Vagina (tissue), 2 donors: ENCODE results near the gene SLC16A10. TPM values are rescaled to one million over a fixed set of nuclear protein-coding genes. Genes with fewer than 3 reads are reported as not detected.

Source experiments
- DNase-seq, 2 donors: peaks; one replicate each; pipeline ENCODE4 v3.0.0-alpha.2; 2017; ENCODE audit errors: extremely low spot score in 2 of 2
- H3K27ac ChIP-seq: fragments of 200-600 bp; sonication (generic); one replicate; pipeline ENCODE4 v1.5.1; 2019
- H3K27me3 ChIP-seq: fragments of 200-600 bp; sonication (generic); one replicate; pipeline ENCODE4 v1.5.1; 2019
- H3K36me3 ChIP-seq, 2 donors: fragments of 200-600 bp; sonication (generic); one replicate each; pipeline ENCODE4 v1.5.1; 2017 to 2019
- H3K4me1 ChIP-seq: fragments of 200-600 bp; sonication (generic); one replicate; pipeline ENCODE4 v1.5.1; 2019
- H3K4me3 ChIP-seq, 2 donors: fragments of 200-600 bp; sonication (generic); 1 replicate in 1 of 2; 2 replicates in 1 of 2; pipeline ENCODE4 v1.5.1; 2016 to 2019
- H3K9me3 ChIP-seq: fragments of 200-600 bp; sonication (generic); one replicate; pipeline ENCODE4 v1.5.1; 2019
- POLR2A ChIP-seq, 2 donors: fragments of 450-650 bp; IDR thresholded peaks; one replicate each; pipeline ENCODE4 v1.6.1; 2017; ENCODE audit warnings: antibody characterized with exemption in 2 of 2, mild to moderate bottlenecking in 2 of 2, moderate library complexity in 2 of 2
- POLR2AphosphoS5 ChIP-seq, 2 donors: sonication (generic); formaldehyde crosslinking; IDR thresholded peaks; one replicate each; pipeline ENCODE4 v1.9.0; 2017; ENCODE audit warnings: antibody characterized with exemption in 2 of 2, mild to moderate bottlenecking in 2 of 2, low read depth in 1 of 2; ENCODE audit not compliant: insufficient read depth in 1 of 2
- intact Hi-C: fragments of 100-400 bp; cut with DNase I; formaldehyde crosslinking; loops from one replicate; pipeline ENCODE4 v1.15.1; 2023
- total RNA-seq: library from RNA; depleted of rRNA; stranded (reverse); fragments of >200 nt; gene quantifications from one replicate; pipeline ENCODE4 v1.2.3, GENCODE V29; 2016
- TF ChIP-seq, protein P1 (sequence below), 3 experiments: fragments of 450-650 bp in 2 of 3; fragments of 200-600 bp in 1 of 3; sonication (generic) in 1 of 3; IDR thresholded peaks; one replicate each; pipeline ENCODE4 v1.5.1; 2017 to 2019; ENCODE audit warnings: antibody characterized with exemption in 3 of 3, mild to moderate bottlenecking in 2 of 3, moderate library complexity in 2 of 3

The SLC16A10 gene
- total RNA-seq, 1 donor from 2014 or later, result 5.4 TPM

DNA sequence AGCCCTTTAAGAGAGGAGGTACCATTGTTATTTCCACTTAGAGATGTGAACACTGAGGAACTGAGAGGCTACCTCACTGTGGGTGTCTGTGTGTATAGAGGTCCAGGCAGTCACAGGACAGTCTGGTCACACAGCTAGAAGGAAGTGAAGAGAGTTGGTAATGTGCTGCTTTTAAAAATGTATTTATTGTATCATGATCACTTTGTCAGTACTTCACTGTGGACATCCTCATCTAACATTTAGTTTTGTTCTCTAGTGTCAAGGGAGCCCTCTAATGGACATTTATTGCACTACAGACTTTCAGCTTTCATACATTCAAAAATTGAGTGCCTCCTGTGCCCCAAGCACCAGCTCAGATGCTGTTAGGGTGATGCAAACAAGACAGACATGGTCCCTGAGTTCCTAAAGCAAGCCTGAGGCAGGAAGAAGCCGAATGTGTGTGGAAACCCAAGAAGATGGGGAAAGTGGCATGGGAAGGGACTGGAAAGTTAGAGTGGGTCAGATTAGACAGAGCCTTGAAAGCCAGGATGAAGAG lies 123.0 kb downstream of the SLC16A10 start:
- Histone ChIP-seq H3K27me3 (no peaks in the 10 kb centered on the region), H3K9me3 (no peaks in the 10 kb centered on the region), H3K27ac (no peak overlapping the region), H3K4me3 (no peak overlapping the region), H3K4me1 (no peaks in the 10 kb centered on the region), H3K36me3 (no peaks in the 10 kb centered on the region)
- TF ChIP-seq, protein P1, sequence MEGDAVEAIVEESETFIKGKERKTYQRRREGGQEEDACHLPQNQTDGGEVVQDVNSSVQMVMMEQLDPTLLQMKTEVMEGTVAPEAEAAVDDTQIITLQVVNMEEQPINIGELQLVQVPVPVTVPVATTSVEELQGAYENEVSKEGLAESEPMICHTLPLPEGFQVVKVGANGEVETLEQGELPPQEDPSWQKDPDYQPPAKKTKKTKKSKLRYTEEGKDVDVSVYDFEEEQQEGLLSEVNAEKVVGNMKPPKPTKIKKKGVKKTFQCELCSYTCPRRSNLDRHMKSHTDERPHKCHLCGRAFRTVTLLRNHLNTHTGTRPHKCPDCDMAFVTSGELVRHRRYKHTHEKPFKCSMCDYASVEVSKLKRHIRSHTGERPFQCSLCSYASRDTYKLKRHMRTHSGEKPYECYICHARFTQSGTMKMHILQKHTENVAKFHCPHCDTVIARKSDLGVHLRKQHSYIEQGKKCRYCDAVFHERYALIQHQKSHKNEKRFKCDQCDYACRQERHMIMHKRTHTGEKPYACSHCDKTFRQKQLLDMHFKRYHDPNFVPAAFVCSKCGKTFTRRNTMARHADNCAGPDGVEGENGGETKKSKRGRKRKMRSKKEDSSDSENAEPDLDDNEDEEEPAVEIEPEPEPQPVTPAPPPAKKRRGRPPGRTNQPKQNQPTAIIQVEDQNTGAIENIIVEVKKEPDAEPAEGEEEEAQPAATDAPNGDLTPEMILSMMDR (IDR thresholded peaks at IDR 0.05), result peak in 1 of 3 experiments; percentile 47
- no peak for TF ChIP-seq POLR2AphosphoS5 (IDR thresholded peaks at IDR 0.05; ENCODE audit: insufficient read depth in 1 of 2, low read depth in 1 of 2)
- intact Hi-C loops, result no loop called here
- no peak for DNase-seq

DNA sequence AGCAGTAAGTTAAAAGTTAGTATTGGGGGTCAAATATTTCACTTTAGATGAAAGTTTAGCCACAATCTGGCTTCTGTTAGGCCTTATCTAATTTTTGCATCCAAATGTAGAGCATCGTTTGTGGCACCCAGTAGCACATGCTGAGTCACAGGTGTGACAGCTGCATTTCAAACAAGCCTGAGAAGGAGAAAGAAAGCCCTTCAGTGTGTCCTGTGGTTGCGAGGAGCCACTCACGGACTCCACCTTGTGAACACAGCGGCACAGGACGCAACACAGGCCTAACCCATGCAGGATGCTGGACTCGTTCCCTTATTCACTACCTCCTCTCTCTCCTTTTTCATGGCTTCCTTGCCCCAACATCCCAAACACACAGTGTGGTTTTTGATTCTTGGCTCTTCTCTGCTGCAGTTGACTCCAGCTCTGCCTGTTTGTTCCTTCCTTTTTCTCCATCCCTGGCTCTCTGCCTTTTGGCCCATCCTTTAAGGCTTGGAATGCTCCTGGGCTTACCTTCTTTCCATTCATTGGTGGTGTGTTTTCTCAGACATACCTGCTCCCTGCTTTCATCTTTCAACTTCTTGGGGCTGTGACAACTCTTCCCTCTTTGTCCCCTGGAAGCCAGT lies 124.2 kb downstream of the SLC16A10 start:
- Histone ChIP-seq H3K36me3 (no peaks in the 10 kb centered on the region), H3K9me3 (no peaks in the 10 kb centered on the region), H3K4me3 (no peak overlapping the region), H3K27me3 (no peaks in the 10 kb centered on the region), H3K4me1 (no peaks in the 10 kb centered on the region), H3K27ac (no peak overlapping the region)
- TF ChIP-seq, protein P1 (IDR thresholded peaks at IDR 0.05), result no peak
- no peak for TF ChIP-seq POLR2A (IDR thresholded peaks at IDR 0.05)
- no peak for TF ChIP-seq POLR2AphosphoS5 (IDR thresholded peaks at IDR 0.05; ENCODE audit: insufficient read depth in 1 of 2, low read depth in 1 of 2)
- DNase-seq, result no peak
- intact Hi-C loops, result no loop called here

DNA sequence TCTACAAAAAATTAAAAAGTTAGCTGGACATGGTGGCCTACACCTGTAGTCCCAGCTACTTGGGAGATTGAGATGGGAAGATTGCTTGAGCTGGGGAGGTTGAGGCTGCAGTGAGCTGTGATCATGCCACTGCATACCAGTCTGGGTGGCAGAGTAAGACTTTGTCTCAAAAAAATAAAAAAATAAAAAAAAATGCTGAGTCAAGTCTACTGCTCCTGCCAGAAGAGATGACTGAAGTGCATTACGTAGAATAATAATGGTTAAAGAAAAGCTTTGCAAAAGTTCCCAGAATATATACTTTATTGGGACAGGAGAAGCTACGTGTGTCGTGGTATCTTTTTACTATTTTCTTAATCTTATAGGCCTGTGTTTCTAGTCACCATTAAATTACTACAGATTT lies 125.3 kb downstream of the SLC16A10 start:
- TF ChIP-seq POLR2AphosphoS5 (IDR thresholded peaks at IDR 0.05; ENCODE audit: insufficient read depth in 1 of 2, low read depth in 1 of 2), result no peak
- no peak for TF ChIP-seq POLR2A (IDR thresholded peaks at IDR 0.05)
- TF ChIP-seq, protein P1 (IDR thresholded peaks at IDR 0.05), result no peak
- no peak overlapping the region for H3K4me3 ChIP-seq
- H3K27me3 ChIP-seq, result no peaks in the 10 kb centered on the region
- no peaks in the 10 kb centered on the region for H3K9me3 ChIP-seq
- intact Hi-C loops, result no loop called here
- no peak for DNase-seq
- H3K36me3 ChIP-seq, result no peaks in the 10 kb centered on the region
- H3K4me1 ChIP-seq, result no peaks in the 10 kb centered on the region
- H3K27ac ChIP-seq, result no peak overlapping the region

- no peak for DNase-seq
- no peak overlapping the region for H3K27ac ChIP-seq
- intact Hi-C loops, result no loop called here
- TF ChIP-seq POLR2A (IDR thresholded peaks at IDR 0.05), result no peak
- no peak for TF ChIP-seq POLR2AphosphoS5 (IDR thresholded peaks at IDR 0.05; ENCODE audit: insufficient read depth in 1 of 2, low read depth in 1 of 2)
- TF ChIP-seq, protein P1 (IDR thresholded peaks at IDR 0.05), result no peak
- no peak overlapping the region for H3K4me3 ChIP-seq
- no peaks in the 10 kb centered on the region for H3K4me1 ChIP-seq
- H3K27me3 ChIP-seq, result no peaks in the 10 kb centered on the region
- no peaks in the 10 kb centered on the region for H3K9me3 ChIP-seq
- no peaks in the 10 kb centered on the region for H3K36me3 ChIP-seq
These were observed 127.8 kb downstream of the SLC16A10 start for GRCh38 chr6:111215131-111215530.

DNA sequence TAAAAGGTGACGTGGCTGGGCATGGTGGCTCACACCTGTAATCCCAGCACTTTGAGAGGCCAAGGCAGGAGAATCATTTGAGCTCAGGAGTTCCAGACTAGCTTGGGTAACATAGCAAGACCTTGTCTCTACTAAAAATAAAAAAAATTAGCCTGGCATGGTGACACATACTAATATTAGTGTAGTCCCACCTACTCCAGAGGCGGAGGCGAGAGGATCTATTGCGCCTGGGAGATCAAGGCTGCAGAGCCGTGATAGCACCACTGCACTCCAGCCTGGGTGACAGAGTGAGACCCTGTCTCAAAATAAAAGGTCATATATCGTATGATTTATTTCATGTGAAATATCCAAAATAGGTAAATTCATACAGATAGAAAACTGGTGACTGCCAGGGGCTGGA lies 132.5 kb downstream of the SLC16A10 start:
- Histone ChIP-seq H3K4me1 (no peaks in the 10 kb centered on the region), H3K36me3 (no peaks in the 10 kb centered on the region), H3K27ac (no peak overlapping the region), H3K4me3 (no peak overlapping the region), H3K27me3 (no peaks in the 10 kb centered on the region), H3K9me3 (no peaks in the 10 kb centered on the region)
- no peak for DNase-seq
- TF ChIP-seq, protein P1 (IDR thresholded peaks at IDR 0.05), result no peak
- TF ChIP-seq POLR2A (IDR thresholded peaks at IDR 0.05) (no peak), POLR2AphosphoS5 (IDR thresholded peaks at IDR 0.05; ENCODE audit: insufficient read depth in 1 of 2, low read depth in 1 of 2) (no peak)
- intact Hi-C loops, result no loop called here
